M059J (cell line): ENCODE data around the gene SERF1B. TPM values are rescaled to one million over a fixed set of nuclear protein-coding genes. Genes with fewer than 3 reads are reported as not detected.
"Not testable (repeated sequence)": the region's sequence is repeated elsewhere in the genome, so short reads cannot be mapped to it uniquely, and the experiment has no call there.

Experiments
- DNase-seq: peaks from one replicate; pipeline ENCODE4 v3.0.0-alpha.2; 2012; ENCODE audit warnings: low read depth
- total RNA-seq: library from RNA; depleted of rRNA; stranded (reverse); fragments of >200 nt; shearing (Covaris generic); gene quantifications from 2 replicates; pipeline ENCODE4 v1.2.3, GENCODE V29; 2014; rRNA removed

Gene SERF1B
- 42.9 and 46.5 TPM in 2 replicates for total RNA-seq

- not testable (repeated sequence) for DNase-seq
Observed at GRCh38 chr5:70025106-70025844, at the start of gene SERF1B. Gene SERF1B, plus strand, starts transcription at chr5:70025251. Its CDS starts 201 bp downstream, at chr5:70025452.

- DNase-seq = not testable (repeated sequence)
Observed at GRCh38 chr5:69991713-69992112, 33.3 kb upstream of the SERF1B start.

GRCh38 chr5:69995535-69995934 lies 29.5 kb upstream of the SERF1B start:
- not testable (repeated sequence) for DNase-seq

GRCh38 chr5:70020660-70021059 lies 4.4 kb upstream of the SERF1B start:
- not testable (repeated sequence) for DNase-seq

GRCh38 chr5:70025845-70026145 lies 744 bp downstream of the SERF1B start:
- not testable (repeated sequence) for DNase-seq

GRCh38 chr5:70031204-70031603 lies 6.2 kb downstream of the SERF1B start:
- not testable (repeated sequence) for DNase-seq

- not testable (repeated sequence) for DNase-seq
Observed at GRCh38 chr5:70041411-70041810, 16.4 kb downstream of the SERF1B start.

- not testable (repeated sequence) for DNase-seq
Observed at GRCh38 chr5:70049790-70050142, 24.7 kb downstream of the SERF1B start.

GRCh38 chr5:70056289-70056942 lies 31.4 kb downstream of the SERF1B start:
- DNase-seq = not testable (repeated sequence)

GRCh38 chr5:70057140-70057539 lies 32.1 kb downstream of the SERF1B start:
- not testable (repeated sequence) for DNase-seq

- not testable (repeated sequence) for DNase-seq
Observed at GRCh38 chr5:70077632-70078031, 52.6 kb downstream of the SERF1B start.

- not testable (repeated sequence) for DNase-seq
Observed at GRCh38 chr5:70088907-70089464, 63.9 kb downstream of the SERF1B start.

- not testable (repeated sequence) for DNase-seq
Observed at GRCh38 chr5:70091776-70092175, 66.7 kb downstream of the SERF1B start.

Other genes starting within 250 kb of the SERF1B start
- gene SMN2, start 24.4 kb downstream of the SERF1B start, total RNA-seq = 40.1 and 62.3 TPM in 2 replicates